Esophagus muscularis mucosa (tissue), 3 donors: ENCODE results near the gene SUPT20H.

Experiments used
- CTCF ChIP-seq, 3 experiments: fragments of 200-600 bp in 2 of 3; fragments of 450-650 bp in 1 of 3; sonication (generic) in 2 of 3; IDR thresholded peaks; one replicate each; pipeline ENCODE4 v1.5.1; 2017 to 2019; ENCODE audit warnings: antibody characterized with exemption in 3 of 3, mild to moderate bottlenecking in 2 of 3, moderate library complexity in 1 of 3
- POLR2A ChIP-seq: fragments of 450-650 bp; IDR thresholded peaks from one replicate; pipeline ENCODE4 v1.6.1; 2017; ENCODE audit warnings: antibody characterized with exemption, moderate library complexity, mild to moderate bottlenecking, low read depth
- POLR2AphosphoS5 ChIP-seq, 2 donors: sonication (generic); formaldehyde crosslinking; IDR thresholded peaks; one replicate each; pipeline ENCODE4 v1.6.1; 2017; ENCODE audit warnings: antibody characterized with exemption in 2 of 2

GRCh38 chr13:37076818-37077217 is 17.3 kb upstream of the SUPT20H start:
- TF ChIP-seq CTCF (IDR thresholded peaks at IDR 0.05) (no peak), POLR2A (no peak), POLR2AphosphoS5 (IDR thresholded peaks at IDR 0.05) (no peak)
